HG03378 (cell line): Measurements from ENCODE around the gene TDRD12.

Experiments used
- ATAC-seq: cut with Tn5 transposase; IDR thresholded peaks from one replicate; pipeline ENCODE4 v1.9.1; 2021; ENCODE audit warnings: mild to moderate bottlenecking, moderate library complexity; ENCODE audit not compliant: unreplicated experiment

Gene TDRD12, protein sequence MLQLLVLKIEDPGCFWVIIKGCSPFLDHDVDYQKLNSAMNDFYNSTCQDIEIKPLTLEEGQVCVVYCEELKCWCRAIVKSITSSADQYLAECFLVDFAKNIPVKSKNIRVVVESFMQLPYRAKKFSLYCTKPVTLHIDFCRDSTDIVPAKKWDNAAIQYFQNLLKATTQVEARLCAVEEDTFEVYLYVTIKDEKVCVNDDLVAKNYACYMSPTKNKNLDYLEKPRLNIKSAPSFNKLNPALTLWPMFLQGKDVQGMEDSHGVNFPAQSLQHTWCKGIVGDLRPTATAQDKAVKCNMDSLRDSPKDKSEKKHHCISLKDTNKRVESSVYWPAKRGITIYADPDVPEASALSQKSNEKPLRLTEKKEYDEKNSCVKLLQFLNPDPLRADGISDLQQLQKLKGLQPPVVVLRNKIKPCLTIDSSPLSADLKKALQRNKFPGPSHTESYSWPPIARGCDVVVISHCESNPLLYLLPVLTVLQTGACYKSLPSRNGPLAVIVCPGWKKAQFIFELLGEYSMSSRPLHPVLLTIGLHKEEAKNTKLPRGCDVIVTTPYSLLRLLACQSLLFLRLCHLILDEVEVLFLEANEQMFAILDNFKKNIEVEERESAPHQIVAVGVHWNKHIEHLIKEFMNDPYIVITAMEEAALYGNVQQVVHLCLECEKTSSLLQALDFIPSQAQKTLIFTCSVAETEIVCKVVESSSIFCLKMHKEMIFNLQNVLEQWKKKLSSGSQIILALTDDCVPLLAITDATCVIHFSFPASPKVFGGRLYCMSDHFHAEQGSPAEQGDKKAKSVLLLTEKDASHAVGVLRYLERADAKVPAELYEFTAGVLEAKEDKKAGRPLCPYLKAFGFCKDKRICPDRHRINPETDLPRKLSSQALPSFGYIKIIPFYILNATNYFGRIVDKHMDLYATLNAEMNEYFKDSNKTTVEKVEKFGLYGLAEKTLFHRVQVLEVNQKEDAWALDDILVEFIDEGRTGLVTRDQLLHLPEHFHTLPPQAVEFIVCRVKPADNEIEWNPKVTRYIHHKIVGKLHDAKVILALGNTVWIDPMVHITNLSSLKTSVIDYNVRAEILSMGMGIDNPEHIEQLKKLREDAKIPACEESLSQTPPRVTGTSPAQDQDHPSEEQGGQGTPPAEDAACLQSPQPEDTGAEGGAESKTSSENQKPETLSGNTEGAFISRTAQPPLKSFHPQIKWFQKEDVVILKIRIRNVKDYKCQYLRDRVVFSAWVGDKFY (N-terminal part only)

DNA sequence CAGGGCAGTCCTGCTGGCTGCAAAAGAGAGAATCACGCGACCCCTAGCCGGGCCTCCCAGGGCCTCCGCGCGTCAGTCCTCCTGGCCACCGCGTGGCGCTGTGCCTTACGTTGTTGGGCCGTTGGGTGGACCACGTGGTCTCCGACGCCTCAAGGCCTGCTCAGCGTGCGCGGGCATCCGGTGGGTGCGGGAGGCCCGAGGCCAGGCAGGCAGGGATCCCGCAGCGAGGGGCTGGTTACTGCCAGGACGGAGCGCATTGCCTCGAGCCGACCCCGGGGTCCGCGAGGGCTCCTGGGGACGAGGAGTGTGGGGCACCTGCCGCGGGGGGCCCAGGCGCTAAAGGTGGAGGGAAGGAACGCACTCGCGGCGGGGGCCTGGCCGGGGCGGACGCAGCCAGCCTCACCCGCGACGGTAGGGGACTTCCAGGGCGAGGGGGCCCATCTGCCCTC is at the start of gene TDRD12:
Gene TDRD12 (plus strand): TSS at position 157 of the 449 bp plus-strand sequence. CDS start 306 bp downstream, outside the sequence.
- ATAC-seq = no peak

DNA sequence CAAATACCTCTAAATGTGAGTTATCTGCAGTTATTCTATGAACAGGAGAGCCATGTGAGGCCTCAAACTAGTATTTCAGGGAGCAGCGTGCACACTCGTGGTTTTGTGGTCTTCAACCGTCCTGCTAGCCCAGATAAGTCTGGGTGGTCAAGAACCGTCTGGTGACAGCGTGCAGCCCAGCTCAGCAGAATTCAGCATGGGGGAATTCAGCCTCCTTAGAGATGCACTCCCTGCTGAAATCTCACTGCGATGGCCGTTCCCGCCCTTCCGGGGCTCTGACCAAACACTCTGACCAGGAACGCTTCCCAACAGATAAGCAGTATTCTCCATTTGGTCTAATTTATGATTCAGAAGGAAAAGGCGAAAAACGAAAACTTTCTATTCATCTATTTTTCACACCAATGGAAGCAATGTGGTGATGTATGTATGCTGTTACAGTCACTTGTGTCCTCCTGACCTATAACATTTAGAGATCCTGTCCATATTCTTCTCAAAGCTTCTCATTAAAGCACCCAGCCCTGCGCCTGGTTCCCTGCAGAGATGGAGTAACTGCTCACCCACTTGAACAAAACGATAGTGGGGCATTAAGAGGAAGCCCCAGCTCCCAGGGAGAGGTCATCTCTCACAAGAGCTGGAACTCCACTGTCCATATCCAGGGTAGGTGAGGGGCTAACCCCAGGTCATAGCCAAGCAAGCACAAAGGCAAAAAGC is 47.5 kb upstream of the TDRD12 start:
- ATAC-seq = no peak

DNA sequence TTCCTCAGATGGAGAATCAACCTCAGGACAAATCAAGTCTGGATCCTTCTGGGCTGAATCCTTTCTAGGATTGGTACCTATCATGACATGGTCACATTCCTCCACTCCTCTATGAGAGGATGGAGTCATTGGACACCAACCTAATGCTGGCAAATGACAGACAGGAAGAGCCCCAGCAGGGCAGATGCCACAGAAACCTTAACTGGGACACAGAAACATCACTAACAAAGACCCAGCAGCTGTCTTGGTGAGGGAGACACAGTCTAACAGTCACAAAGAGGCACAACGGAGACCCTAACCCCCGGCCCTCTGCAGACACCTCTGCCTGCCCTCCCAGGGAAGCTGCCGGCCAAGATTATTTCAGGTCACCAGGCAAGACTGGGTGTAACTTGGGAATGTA is 46.7 kb upstream of the TDRD12 start:
- no peak for ATAC-seq

DNA sequence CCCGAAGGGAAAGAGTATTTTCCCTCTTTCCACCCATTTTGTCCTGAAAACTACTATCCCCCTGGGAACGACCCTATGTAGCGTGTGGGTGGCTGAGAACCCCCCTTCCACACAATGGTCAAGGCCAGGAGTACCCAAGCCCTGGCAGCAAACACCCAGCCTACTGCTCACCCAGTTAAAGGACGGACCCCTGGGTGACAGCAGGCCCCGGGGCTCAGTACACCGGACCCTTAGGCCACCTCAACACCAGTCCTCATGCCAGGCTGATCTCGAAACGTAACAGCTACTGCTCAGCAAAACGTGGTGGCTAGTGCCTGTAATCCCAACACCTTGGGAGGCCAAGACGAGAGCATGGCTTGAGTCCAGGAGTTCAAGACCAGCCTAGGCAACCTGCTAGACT is 46.0 kb upstream of the TDRD12 start:
- no peak for ATAC-seq

DNA sequence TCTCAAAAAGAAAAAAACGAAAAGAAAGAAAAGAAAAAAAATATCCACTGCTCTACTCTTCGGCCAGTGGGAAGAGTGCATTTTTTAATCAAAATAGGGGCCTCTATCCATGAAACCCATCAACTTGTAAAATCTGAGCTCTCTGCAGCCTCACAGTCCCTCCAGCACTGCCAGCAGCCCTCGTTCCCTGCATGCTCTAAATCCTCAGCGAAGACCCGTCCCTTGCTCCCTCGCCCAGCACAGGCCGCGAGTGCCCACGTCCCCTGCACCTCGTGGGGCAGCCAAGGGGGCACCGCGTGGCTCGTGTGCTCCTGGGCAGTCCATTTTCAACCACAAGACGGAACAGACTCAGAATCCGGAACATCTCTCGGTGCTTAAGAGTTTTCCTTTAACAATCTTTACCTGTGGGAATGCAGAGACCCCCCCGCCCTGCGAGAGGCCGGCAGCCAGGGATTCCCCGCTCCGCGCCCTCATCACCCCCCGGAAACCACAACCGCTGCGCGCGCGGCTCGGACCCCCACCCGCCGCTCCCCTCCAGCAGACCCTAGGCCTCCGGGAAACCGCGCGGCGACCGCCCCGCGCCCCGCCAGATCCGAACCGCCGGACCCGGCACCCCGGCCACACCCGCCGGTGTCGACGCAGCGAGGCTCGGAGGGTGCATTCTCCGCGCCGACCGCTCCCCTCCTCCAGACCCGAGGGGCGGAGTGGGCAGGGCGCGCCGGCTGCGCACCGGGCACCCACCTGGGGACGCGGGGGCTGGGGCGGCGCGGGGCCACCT is 45.2 kb upstream of the TDRD12 start:
- ATAC-seq = no peak

DNA sequence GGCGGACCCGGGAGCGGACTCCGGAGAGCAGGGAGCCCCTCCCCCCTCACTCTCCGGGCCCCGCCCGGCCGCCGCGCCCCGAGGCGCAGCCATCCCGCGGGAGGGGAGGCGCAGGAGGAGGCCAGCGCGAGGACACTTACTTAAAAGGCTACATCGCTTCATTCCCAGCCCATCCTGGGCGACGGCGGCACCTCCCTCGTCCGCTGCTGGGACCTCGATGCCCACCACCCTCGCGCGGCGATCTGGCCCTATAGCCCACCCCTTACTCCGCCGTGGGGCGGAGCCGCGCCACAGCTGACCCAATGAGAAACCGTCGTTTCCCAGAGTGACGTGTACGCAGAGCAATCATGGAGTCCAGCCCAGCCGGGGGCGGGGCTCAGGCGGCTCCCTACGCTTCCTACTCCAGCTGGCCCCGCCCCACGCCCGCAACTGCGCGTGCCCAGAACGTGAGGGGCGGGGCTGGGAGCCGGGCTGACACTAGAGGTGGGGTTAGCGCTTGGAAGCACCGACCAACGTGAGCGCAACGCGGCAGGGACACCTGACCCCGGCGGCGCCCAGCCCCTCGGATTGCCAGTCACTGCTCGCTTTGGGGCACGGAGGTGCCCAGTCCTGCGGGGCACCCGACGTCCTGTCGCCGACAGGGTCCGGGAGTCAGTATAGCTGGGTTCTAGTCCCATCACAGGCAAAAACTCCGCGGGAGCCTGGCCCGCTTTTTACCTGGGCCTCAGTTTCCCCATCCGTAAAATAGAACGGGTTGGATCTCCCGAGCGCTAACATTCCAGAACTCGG is 44.4 kb upstream of the TDRD12 start, which contains the start of gene ANKRD27:
Gene ANKRD27 (minus strand): TSS at position 250 of the 789 bp plus-strand sequence. CDS start 16,165 bp downstream, outside the sequence.
- ATAC-seq = peak; percentile 94

DNA sequence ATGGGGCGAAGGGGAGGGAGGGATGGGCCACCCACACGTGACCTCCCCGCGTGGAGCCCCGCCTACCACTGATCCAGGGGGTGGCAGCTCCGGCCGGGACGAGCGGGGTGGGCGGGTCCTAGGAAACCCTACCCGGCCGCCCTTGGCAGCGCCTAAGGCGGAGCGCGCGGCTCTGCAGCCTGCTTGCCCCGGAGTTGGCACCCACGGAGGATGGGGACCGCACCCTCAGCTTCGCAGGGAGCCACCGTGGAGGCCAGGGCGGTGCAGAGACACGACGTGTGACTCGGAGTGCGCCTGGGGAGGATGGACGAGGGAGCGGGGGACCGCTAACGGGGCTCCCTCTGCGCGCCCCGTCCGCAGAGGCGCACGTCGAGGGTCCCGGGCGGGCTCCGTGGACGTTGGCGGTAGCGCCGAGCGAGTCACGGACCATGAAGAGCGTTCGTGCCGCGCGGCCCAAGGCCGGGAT is 43.8 kb upstream of the TDRD12 start, which contains the start of gene RGS9BP:
Gene RGS9BP (plus strand): TSS at position 129 of the 466 bp plus-strand sequence. CDS start 416 bp downstream, outside the sequence.
- ATAC-seq = no peak

DNA sequence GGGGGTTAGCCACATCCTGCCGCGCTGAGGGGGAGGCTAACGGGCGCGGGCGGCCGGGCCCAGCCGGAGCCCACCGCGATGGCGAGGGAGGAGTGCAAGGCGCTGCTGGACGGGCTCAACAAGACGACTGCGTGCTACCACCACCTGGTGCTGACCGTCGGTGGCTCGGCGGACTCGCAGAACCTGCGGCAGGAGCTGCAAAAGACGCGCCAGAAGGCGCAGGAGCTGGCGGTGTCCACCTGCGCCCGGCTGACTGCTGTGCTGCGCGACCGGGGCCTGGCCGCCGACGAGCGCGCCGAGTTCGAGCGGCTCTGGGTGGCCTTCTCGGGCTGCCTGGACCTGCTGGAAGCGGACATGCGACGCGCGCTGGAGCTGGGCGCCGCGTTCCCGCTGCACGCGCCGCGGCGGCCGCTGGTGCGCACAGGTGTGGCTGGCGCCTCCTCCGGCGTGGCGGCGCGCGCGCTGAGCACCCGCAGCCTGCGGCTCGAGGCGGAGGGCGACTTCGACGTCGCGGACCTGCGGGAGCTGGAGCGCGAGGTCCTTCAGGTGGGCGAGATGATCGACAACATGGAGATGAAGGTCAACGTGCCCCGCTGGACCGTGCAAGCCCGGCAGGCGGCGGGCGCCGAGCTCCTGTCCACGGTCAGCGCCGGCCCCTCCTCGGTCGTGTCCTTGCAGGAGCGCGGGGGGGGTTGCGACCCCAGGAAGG is 43.2 kb upstream of the TDRD12 start:
- ATAC-seq = no peak

DNA sequence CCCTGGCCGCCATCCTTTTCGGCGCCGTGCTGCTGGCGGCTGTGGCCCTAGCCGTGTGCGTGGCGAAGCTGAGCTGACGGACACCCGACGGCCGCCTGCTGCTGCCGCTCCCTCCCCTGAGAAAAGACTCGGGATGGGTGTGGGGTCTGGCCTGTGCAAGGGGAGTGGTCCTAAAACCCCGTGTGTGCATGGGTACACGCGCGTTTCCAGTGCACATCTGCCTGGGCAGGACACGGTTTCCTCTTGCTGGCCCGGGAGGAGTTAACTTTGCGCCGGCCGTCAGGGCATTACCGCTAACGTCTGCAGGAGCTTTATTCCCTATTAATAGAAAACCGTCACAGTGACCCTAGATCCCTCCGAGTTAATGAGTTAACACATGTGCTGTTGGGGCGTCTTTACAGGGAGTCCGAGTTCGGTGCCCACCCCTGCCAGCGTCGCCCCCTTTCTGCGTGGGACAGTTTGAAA is 42.6 kb upstream of the TDRD12 start:
- ATAC-seq = no peak

DNA sequence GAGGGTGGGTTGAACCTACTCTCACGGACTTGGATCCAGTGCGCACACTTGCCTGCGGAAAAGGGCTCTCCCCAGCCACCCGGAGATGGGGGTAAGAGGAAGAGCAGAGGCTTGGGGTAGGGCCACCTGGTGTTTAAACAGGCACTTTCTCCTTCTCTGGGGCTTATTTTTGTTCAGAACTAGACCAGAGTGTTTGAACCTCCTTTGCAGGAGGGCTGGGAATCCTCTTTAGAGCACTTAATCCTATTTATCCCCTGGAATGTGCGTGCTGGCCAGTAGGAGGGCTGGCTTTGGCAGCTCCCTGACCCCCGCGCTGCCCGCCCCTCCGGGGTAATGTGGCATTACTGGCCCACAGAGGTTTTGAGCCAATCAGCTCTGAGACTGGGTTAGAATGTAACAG is 41.9 kb upstream of the TDRD12 start:
- no peak for ATAC-seq

DNA sequence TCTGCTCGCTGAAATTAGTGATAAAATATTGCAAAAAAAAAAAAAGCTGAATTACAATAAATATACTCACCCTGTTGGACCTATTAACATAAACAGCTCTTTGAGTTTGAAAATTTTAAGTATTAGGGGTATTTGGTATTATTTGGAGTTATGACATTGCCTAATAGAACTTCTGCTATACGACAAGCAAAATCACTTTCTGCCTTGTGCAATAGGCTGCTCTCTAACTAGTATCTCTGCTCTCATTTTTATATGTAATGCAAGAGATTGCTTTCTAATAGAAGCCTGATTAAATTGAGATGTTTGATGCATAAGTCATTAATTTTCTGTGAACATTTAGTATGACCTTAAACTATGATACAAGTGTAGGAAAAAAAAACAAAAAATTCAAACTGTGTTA is 38.6 kb upstream of the TDRD12 start:
- ATAC-seq = no peak

DNA sequence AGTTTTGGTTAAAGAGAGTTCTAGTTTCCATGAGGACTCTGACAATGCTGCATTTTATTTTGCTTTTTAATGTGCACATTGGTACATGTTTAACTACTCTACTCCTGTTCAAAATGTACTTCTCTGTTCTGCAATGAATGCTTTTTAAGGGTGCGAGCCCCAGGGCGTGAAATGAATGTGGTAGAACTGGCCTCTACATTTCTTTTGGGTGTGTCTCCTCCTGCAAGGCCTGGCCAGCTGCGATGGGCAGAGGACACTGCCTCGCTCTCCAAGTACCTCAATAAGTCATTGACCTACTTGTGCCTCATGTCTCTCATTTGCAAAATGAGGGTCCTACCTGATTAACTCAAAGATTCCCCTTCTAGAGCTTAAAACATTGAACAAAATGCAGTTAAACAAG is 37.2 kb upstream of the TDRD12 start:
- no peak for ATAC-seq

DNA sequence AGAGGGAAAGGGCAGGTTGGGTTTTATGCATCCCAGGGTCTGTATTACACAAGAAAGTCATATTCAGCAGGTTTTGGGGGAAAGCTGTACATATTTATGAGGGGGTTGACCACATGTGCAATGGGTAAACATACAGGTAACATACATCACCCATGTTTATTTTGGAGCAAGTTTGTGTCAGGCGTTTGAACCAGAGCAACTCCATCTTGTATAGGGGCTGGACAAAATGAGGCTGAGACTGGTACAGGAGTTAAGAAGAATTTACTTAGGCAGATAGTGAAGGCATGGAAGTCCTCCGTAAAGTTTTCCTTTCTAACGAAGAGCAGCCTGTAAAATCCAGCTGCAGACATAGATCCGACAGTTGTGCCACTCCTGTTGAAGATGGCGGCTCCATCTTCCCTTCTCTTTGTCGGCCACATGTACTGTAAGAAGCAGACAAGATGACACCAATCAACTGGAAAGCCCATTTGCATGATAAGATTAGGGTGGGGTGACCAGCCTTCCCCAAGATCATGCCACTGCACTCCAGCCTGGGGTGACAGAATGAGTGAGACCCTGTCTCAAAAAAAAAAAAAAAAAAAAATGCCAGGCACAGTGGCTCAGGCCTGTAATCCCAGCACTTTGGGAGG is 32.6 kb upstream of the TDRD12 start:
- ATAC-seq = no peak

DNA sequence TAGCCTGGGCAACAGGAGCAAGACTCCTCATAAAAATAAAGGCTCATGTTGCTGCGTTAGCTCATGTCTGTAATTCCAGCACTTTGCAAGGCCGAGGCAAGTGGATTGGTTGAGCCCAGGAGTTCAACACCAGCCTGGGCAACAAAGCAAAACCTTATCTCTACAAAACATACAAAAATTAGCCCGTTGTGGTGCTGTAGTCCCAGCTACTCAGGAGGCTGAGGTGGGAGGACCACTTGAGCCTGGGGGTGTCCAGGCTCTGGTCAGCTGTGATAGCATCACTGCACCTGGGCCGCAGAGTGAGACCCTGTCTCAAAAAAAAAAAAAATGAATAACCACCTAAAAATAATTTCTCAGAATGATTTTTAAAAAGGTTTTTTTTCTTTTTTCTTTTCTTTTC is 31.9 kb upstream of the TDRD12 start:
- ATAC-seq = no peak

DNA sequence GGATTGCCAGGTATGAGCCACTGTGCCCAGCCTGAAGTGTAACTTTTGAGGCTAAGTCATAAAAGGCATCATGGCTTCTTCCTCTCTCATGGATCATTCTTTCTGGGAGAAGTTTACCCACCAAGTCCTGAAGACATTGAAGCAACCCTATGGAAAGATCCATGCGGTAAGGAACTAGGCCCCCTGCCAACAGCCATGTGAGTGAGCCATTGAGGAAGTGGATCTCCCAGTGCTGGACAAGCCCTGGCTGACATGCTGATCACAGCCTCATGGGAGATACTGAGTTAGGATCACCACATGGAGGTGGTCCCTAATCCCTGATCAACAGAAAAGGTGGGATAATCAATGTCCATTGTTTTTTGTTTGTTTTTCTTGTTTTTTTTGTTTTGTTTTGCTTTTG is 31.3 kb upstream of the TDRD12 start:
- ATAC-seq = no peak

DNA sequence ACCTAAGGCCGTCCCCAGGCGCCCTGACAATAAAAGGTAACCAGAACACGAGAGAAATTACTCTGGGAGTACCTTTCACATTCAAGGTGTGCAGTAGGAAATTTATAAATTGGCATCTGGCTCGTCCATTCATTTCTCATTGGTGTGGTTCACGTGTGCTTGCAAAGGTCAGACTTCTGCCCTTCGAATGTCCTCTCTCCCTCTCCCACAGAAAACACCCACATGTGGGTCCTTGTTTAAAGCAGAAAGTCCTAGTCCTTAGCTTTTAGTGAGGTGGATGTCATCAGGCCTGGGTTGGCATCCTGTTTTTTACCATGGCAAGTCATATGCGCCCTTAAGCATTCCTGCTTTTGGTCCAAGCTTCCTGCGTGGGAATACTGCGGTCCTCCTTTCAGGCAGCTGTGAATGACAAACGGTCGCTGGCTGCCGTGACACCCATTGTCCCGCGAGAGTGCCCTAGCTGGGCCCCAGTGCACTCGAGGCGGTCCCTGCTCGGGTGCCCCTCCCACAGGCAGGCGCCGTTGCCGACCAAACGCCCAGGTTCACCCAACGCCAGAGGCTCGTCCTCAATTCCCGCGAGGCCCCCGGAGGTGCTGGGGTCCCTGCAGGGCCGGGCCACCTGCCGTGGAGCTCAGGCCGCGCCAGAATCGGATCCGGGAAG is 28.1 kb upstream of the TDRD12 start, which contains the start of gene NUDT19:
Gene NUDT19 (plus strand): TSS at position 531 of the 661 bp plus-strand sequence. CDS start 140 bp downstream, outside the sequence.
- ATAC-seq = peak; percentile 81
